Thoracic aorta (tissue), 2 donors: ENCODE results near the gene MRPS11. TPM values are rescaled to one million over a fixed set of nuclear protein-coding genes. Genes with fewer than 3 reads are reported as not detected.

Experiments
- ATAC-seq: fragments of 150-250 bp; one replicate; pipeline ENCODE4 v1.8.0; 2017; ENCODE audit warnings: low read depth; ENCODE audit not compliant: insufficient number of reproducible peaks, low FRiP score
- DNase-seq: peaks from one replicate; pipeline ENCODE4 v3.0.0-alpha.2; 2020; ENCODE audit warnings: low spot score
- H3K27ac ChIP-seq, 2 donors: fragments of 200-600 bp; sonication (generic); 1 replicate in 1 of 2; 2 replicates in 1 of 2; pipeline ENCODE4 v1.5.1; 2016; ENCODE audit warnings: mild to moderate bottlenecking in 2 of 2, moderate library complexity in 2 of 2
- H3K27me3 ChIP-seq: fragments of 200-600 bp; sonication (generic); replicated peaks from 2 replicates; pipeline ENCODE4 v1.6.0; 2016; ENCODE audit warnings: mild to moderate bottlenecking; ENCODE audit not compliant: insufficient read depth
- H3K36me3 ChIP-seq: fragments of 200-600 bp; sonication (generic); one replicate; pipeline ENCODE4 v1.5.1; 2016
- H3K4me1 ChIP-seq, 2 donors: fragments of 200-600 bp; sonication (generic); 1 replicate in 1 of 2; 2 replicates in 1 of 2; pipeline versions ENCODE4 v1.5.1 to v1.6.0; 2016; ENCODE audit warnings: low read depth in 2 of 2, mild to moderate bottlenecking in 1 of 2; ENCODE audit not compliant: control insufficient read depth in 1 of 2
- H3K4me3 ChIP-seq: fragments of 200-600 bp; sonication (generic); 2 replicates; pipeline ENCODE4 v1.5.1; 2016; ENCODE audit warnings: mild to moderate bottlenecking
- H3K9me3 ChIP-seq: fragments of 200-600 bp; sonication (generic); 2 replicates; pipeline ENCODE4 v1.5.1; 2016
- CTCF ChIP-seq: fragments of 200-600 bp; sonication (generic); IDR thresholded peaks from one replicate; pipeline ENCODE4 v1.5.1; 2019; ENCODE audit warnings: antibody characterized with exemption
- total RNA-seq, 2 donors: library from RNA; depleted of rRNA; stranded (reverse); fragments of >200 nt; gene quantifications; one replicate each; pipeline versions ENCODE4 v1.1.0 to v1.2.3, GENCODE V29; 2016

MRPS11 gene
- total RNA-seq, 2 donors from 2014 or later, result 8.5 to 37.9 TPM

- Histone ChIP-seq H3K36me3 (no peaks in the 10 kb centered on the region), H3K27me3 (peaks cover 3% of the 10 kb centered on the region), H3K4me1 (no peaks in the 10 kb centered on the region), H3K9me3 (no peaks in the 10 kb centered on the region), H3K27ac (no peak overlapping the region), H3K4me3 (no peak overlapping the region)
- TF ChIP-seq CTCF, result no peak
- ATAC-seq, result no peak
- DNase-seq, result no peak
Observed at GRCh38 chr15:88448991-88449461, 18.5 kb upstream of the MRPS11 start.

GRCh38 chr15:88449581-88449980, 17.9 kb upstream of the MRPS11 start:
- Histone ChIP-seq H3K36me3 (no peaks in the 10 kb centered on the region), H3K27ac (no peak overlapping the region), H3K27me3 (peaks cover 3% of the 10 kb centered on the region), H3K4me1 (peaks cover 0 to 2% of the 10 kb centered on the region in 2 donors), H3K9me3 (no peaks in the 10 kb centered on the region), H3K4me3 (no peak overlapping the region)
- TF ChIP-seq CTCF, result no peak
- no peak for ATAC-seq
- DNase-seq, result no peak

GRCh38 chr15:88450125-88450798, 17.2 kb upstream of the MRPS11 start:
- no peaks in the 10 kb centered on the region for H3K36me3 ChIP-seq
- H3K27ac ChIP-seq, result no peak overlapping the region
- TF ChIP-seq CTCF, result peak; percentile 37
- H3K4me1 ChIP-seq, result peaks cover 0 to 9% of the 10 kb centered on the region in 2 donors
- DNase-seq (no peak), ATAC-seq (no peak)
- no peaks in the 10 kb centered on the region for H3K9me3 ChIP-seq
- H3K4me3 ChIP-seq, result no peak overlapping the region
- peaks cover 3% of the 10 kb centered on the region for H3K27me3 ChIP-seq

GRCh38 chr15:88453651-88454050, 13.9 kb upstream of the MRPS11 start:
- Histone ChIP-seq H3K27ac (no peak overlapping the region), H3K4me3 (no peak overlapping the region), H3K9me3 (no peaks in the 10 kb centered on the region), H3K36me3 (peaks cover 7% of the 10 kb centered on the region), H3K27me3 (peaks cover 3% of the 10 kb centered on the region), H3K4me1 (peaks cover 0 to 9% of the 10 kb centered on the region in 2 donors)
- TF ChIP-seq CTCF, result no peak
- DNase-seq (no peak), ATAC-seq (no peak)

- DNase-seq (no peak), ATAC-seq (no peak)
- H3K27ac ChIP-seq, result no peak overlapping the region
- H3K36me3 ChIP-seq, result peaks cover 13% of the 10 kb centered on the region
- TF ChIP-seq CTCF, result no peak
- H3K4me3 ChIP-seq, result no peak overlapping the region
- no peaks in the 10 kb centered on the region for H3K27me3 ChIP-seq
- no peaks in the 10 kb centered on the region for H3K9me3 ChIP-seq
- H3K4me1 ChIP-seq, result peaks cover 0 to 9% of the 10 kb centered on the region in 2 donors
Observed at GRCh38 chr15:88454236-88454635, 13.3 kb upstream of the MRPS11 start.
